Upper lobe of left lung (tissue), 6 donors: Measurements from ENCODE around the gene UBASH3B. TPM values are rescaled to one million over a fixed set of nuclear protein-coding genes. Genes with fewer than 3 reads are reported as not detected.

ENCODE experiments used
- ATAC-seq, 2 donors: fragments of 200-7000 bp; cut with Tn5 transposase; one replicate each; pipeline ENCODE4 v1.9.1; 2022; ENCODE audit warnings: mild to moderate bottlenecking in 2 of 2, moderate library complexity in 2 of 2; ENCODE audit not compliant: low FRiP score in 2 of 2
- DNase-seq, 2 donors: peaks; one replicate each; pipeline ENCODE4 v3.0.0-alpha.2; 2019 to 2020
- H3K27ac ChIP-seq, 4 donors: fragments of 200-600 bp; sonication (generic); one replicate each; pipeline ENCODE4 v1.5.1; 2016 to 2019
- H3K27me3 ChIP-seq, 4 donors: fragments of 200-600 bp; sonication (generic); one replicate each; pipeline ENCODE4 v1.5.1; 2017 to 2019
- H3K36me3 ChIP-seq, 4 donors: fragments of 200-600 bp; sonication (generic); one replicate each; pipeline ENCODE4 v1.5.1; 2016 to 2019
- H3K4me1 ChIP-seq, 4 donors: fragments of 200-600 bp; sonication (generic); one replicate each; pipeline ENCODE4 v1.5.1; 2018 to 2019
- H3K4me3 ChIP-seq, 4 donors: fragments of 200-600 bp; sonication (generic); one replicate each; pipeline ENCODE4 v1.5.1; 2017 to 2019; ENCODE audit warnings: mild to moderate bottlenecking in 2 of 4, moderate library complexity in 1 of 4
- H3K9me3 ChIP-seq, 4 donors: fragments of 200-600 bp; sonication (generic); one replicate each; pipeline ENCODE4 v1.5.1; 2018 to 2019
- EP300 ChIP-seq, 4 donors: sonication (generic); formaldehyde crosslinking; IDR thresholded peaks; one replicate each; pipeline ENCODE4 v1.5.1; 2017; ENCODE audit warnings: antibody characterized with exemption in 4 of 4, control low read depth in 2 of 4
- POLR2A ChIP-seq, 4 donors: fragments of 450-650 bp; IDR thresholded peaks; one replicate each; pipeline ENCODE4 v1.5.1; 2016 to 2017; ENCODE audit warnings: antibody characterized with exemption in 4 of 4, mild to moderate bottlenecking in 2 of 4
- POLR2AphosphoS5 ChIP-seq, 2 donors: sonication (generic); formaldehyde crosslinking; IDR thresholded peaks; one replicate each; pipeline ENCODE4 v1.5.1; 2017; ENCODE audit warnings: antibody characterized with exemption in 2 of 2
- WGBS, 2 donors: methylation state at CpG; one replicate each; pipeline ENCODE4 v1.1.5; 2017 to 2018; 5-methylcytosine and 5-hydroxymethylcytosine counted together
- total RNA-seq, 6 donors: library from RNA; depleted of rRNA in 4 of 6; stranded (reverse); fragments of >200 nt in 4 of 6; gene quantifications; one replicate each; pipeline versions ENCODE4 v1.1.0 to v1.2.1, GENCODE V29; 2016 to 2021
- TF ChIP-seq, protein P1 (sequence below), 6 experiments: fragments of 450-650 bp in 4 of 6; fragments of 200-600 bp in 2 of 6; sonication (generic) in 2 of 6; IDR thresholded peaks; one replicate each; pipeline ENCODE4 v1.5.1; 2016 to 2019; ENCODE audit warnings: antibody characterized with exemption in 6 of 6
- donor health status: DM: no; HTN: no; CAD: no; lungs with moderate emphysema.
- donor health status: DM: no; HTN: yes; CAD: no; lungs with severe emphysema.

Gene UBASH3B
- total RNA-seq, 6 donors from 2014 or later: 24.0 to 54.2 (median 40.4) TPM

DNA sequence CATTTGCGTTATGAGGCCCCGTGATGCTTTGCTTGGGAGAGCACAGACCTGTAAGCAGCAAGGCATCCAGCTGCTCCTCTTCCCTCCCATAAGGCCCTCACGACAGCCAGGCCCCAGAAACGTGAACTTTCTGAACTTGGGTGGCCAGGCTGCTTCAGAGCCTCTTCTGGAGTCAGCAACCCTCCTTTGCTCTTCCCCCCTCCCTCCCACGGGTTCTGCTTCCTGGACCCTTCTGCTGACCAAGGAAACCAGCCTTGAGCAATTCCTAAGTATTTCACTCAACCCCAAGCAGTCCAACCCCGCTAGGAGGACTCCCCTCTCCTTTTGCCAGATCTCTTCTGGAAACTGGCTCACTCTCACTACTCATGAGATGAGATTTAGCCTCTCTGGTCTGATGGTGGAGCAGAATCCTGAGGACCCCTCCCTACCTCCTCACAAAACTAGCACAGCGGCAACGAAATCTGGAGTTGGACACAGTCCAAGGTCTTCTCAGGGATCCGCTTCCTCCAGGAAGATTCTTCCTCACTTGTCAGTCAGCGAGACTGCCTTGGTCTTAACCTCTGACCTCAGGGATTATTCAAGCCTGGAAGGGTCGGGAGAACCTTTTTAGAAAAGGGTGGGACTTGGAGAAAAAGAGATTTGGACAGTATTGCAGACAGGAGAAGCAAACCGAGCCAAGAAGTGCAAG, 86.2 kb downstream of the UBASH3B start:
- ATAC-seq (peak; percentile 64 to 83), DNase-seq (peak in 1 of 2 donors; percentile 48)
- H3K4me3 ChIP-seq: no peak overlapping the region
- WGBS, 2 donors: 44 to 47% methylated on average over 12 of the region's 12 CpGs
- peak overlapping the region; percentile 51 to 84 (median 55) for H3K27ac ChIP-seq
- H3K36me3 ChIP-seq: no peaks in the 10 kb centered on the region
- H3K27me3 ChIP-seq: no peaks in the 10 kb centered on the region
- TF ChIP-seq POLR2AphosphoS5 (IDR thresholded peaks at IDR 0.05) (peak; percentile 8 to 26), EP300 (IDR thresholded peaks at IDR 0.05) (no peak), POLR2A (IDR thresholded peaks at IDR 0.05) (peak in 1 of 4 donors; percentile 47)
- TF ChIP-seq, protein P1, sequence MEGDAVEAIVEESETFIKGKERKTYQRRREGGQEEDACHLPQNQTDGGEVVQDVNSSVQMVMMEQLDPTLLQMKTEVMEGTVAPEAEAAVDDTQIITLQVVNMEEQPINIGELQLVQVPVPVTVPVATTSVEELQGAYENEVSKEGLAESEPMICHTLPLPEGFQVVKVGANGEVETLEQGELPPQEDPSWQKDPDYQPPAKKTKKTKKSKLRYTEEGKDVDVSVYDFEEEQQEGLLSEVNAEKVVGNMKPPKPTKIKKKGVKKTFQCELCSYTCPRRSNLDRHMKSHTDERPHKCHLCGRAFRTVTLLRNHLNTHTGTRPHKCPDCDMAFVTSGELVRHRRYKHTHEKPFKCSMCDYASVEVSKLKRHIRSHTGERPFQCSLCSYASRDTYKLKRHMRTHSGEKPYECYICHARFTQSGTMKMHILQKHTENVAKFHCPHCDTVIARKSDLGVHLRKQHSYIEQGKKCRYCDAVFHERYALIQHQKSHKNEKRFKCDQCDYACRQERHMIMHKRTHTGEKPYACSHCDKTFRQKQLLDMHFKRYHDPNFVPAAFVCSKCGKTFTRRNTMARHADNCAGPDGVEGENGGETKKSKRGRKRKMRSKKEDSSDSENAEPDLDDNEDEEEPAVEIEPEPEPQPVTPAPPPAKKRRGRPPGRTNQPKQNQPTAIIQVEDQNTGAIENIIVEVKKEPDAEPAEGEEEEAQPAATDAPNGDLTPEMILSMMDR (IDR thresholded peaks at IDR 0.05): no peak
- H3K4me1 ChIP-seq: peaks cover 6 to 23% (median 16%) of the 10 kb centered on the region in 4 donors
- H3K9me3 ChIP-seq: no peaks in the 10 kb centered on the region

GRCh38 chr11:122742301-122743018, 86.9 kb downstream of the UBASH3B start:
- no peaks in the 10 kb centered on the region for H3K27me3 ChIP-seq
- TF ChIP-seq, protein P1 (IDR thresholded peaks at IDR 0.05): no peak
- no peak for TF ChIP-seq EP300 (IDR thresholded peaks at IDR 0.05)
- no peak for TF ChIP-seq POLR2AphosphoS5 (IDR thresholded peaks at IDR 0.05)
- TF ChIP-seq POLR2A (IDR thresholded peaks at IDR 0.05): no peak
- ATAC-seq (peak in 1 of 2 donors; percentile 4), DNase-seq (no peak)
- H3K9me3 ChIP-seq: no peaks in the 10 kb centered on the region
- peak overlapping the region in 3 of 4 donors; percentile 55 to 84 (median 55) for H3K27ac ChIP-seq
- no peak overlapping the region for H3K4me3 ChIP-seq
- 78 to 79% methylated on average over 11 of the region's 11 CpGs for WGBS, 2 donors
- H3K4me1 ChIP-seq: peaks cover 6 to 23% (median 15%) of the 10 kb centered on the region in 4 donors
- H3K36me3 ChIP-seq: no peaks in the 10 kb centered on the region

DNA sequence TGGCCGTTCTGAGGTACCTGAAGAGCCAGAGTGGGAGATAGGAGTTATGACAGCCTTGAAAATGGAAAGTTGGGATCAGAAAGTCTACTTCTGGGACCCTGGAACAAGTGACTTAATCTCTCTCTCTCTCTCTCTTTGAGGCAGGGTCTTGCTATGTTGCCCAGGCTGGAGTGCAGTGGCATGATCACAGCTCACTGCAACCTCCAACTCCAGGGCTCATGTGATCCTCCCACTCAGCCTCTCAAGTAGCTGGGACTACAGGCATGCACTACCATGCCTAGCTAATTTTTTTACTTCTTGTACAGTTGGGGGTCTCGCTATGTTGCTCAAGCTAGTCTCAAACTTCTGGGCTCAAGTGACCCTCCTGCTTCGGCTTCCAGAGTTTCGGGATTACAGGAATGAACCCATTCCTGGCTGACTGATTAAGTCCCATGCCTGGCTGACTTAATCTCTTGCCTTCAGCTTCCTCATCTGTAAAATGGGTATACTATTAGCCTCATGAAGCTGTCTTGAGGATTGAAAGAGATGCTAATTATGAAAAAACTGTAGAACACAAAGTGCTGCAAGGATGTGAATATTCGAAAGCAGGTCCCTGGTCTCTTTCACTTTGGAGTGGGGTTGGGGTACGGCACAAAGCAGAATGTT, 87.7 kb downstream of the UBASH3B start:
- H3K4me3 ChIP-seq: no peak overlapping the region
- no peak for DNase-seq
- TF ChIP-seq, protein P1 (IDR thresholded peaks at IDR 0.05): no peak
- no peak for TF ChIP-seq POLR2A (IDR thresholded peaks at IDR 0.05)
- TF ChIP-seq POLR2AphosphoS5 (IDR thresholded peaks at IDR 0.05): no peak
- TF ChIP-seq EP300 (IDR thresholded peaks at IDR 0.05): no peak
- ATAC-seq: no peak
- WGBS, 2 donors: 96% methylated on average over 6 of the region's 6 CpGs
- peaks cover 6 to 25% (median 17%) of the 10 kb centered on the region in 4 donors for H3K4me1 ChIP-seq
- no peaks in the 10 kb centered on the region for H3K36me3 ChIP-seq
- no peaks in the 10 kb centered on the region for H3K9me3 ChIP-seq
- no peaks in the 10 kb centered on the region for H3K27me3 ChIP-seq
- H3K27ac ChIP-seq: peak overlapping the region in 2 of 4 donors; percentile 56 to 84

DNA sequence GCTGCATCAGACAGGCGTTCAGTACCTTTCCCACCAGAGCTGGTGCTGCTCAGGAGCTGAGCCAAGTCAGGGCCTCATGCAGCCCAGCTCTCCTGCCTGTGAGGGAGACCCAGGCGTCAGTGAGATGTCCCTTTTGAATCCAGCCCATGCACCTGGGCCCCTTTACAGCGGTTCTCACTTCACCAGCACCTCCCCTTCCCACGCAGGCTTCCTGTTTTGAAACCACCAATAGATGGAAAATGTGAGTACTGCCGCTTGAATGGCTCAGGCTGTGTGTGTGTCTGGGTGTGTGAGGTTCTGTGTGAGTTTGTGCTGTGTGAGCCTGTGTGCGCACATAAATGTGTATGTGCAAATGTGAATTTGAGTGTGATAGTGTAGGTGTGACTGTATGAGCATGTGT, 88.4 kb downstream of the UBASH3B start:
- DNase-seq: peak in 1 of 2 donors; percentile 64
- no peaks in the 10 kb centered on the region for H3K27me3 ChIP-seq
- 59 to 76% methylated on average over 4 to 5 of the region's 6 CpGs for WGBS, 2 donors
- no peak overlapping the region for H3K4me3 ChIP-seq
- peak overlapping the region in 2 of 4 donors; percentile 56 to 84 for H3K27ac ChIP-seq
- peaks cover 6 to 32% (median 22%) of the 10 kb centered on the region in 4 donors for H3K4me1 ChIP-seq
- ATAC-seq: peak in 1 of 2 donors; percentile 47
- peak in 1 of 2 donors; percentile 35 for TF ChIP-seq POLR2AphosphoS5 (IDR thresholded peaks at IDR 0.05)
- TF ChIP-seq, protein P1 (IDR thresholded peaks at IDR 0.05): no peak
- peak in 1 of 4 donors; percentile 50 for TF ChIP-seq POLR2A (IDR thresholded peaks at IDR 0.05)
- no peaks in the 10 kb centered on the region for H3K9me3 ChIP-seq
- H3K36me3 ChIP-seq: no peaks in the 10 kb centered on the region
